OCI-LY1 (cell line): ENCODE results near the gene ENPP3.

Experiments used
- H2AFZ ChIP-seq: fragments of 200-600 bp; sonication (generic), shearing (Covaris generic); 2 replicates; pipeline ENCODE4 v1.6.0; 2014; ENCODE audit warnings: antibody characterized with exemption, mild to moderate bottlenecking, low read length
- H3F3A ChIP-seq: fragments of 200-600 bp; sonication (generic), shearing (Covaris generic); 2 replicates; pipeline ENCODE4 v1.6.0; 2014; ENCODE audit warnings: mild to moderate bottlenecking, antibody characterized with exemption, low read length, moderate library complexity; ENCODE audit not compliant: insufficient read depth
- H3K27ac ChIP-seq: fragments of 200-600 bp; sonication (generic); 2 replicates; pipeline ENCODE4 v1.5.1; 2014; ENCODE audit warnings: low read length, mixed run types, mild to moderate bottlenecking, low read depth; ENCODE audit not compliant: poor library complexity, severe bottlenecking
- H3K27me3 ChIP-seq: fragments of 200-600 bp; sonication (generic); 2 replicates; pipeline ENCODE4 v1.6.0; 2014; ENCODE audit warnings: antibody characterized with exemption, mild to moderate bottlenecking, low read length, moderate library complexity; ENCODE audit not compliant: insufficient read depth
- H3K36me3 ChIP-seq: fragments of 200-600 bp; sonication (generic); 2 replicates; pipeline ENCODE4 v1.6.1; 2014; ENCODE audit warnings: mild to moderate bottlenecking, antibody characterized with exemption, low read length, moderate library complexity, mixed read lengths; ENCODE audit not compliant: insufficient read depth
- H3K4me1 ChIP-seq: fragments of 200-600 bp; sonication (generic); 2 replicates; pipeline ENCODE4 v1.5.1; 2014; ENCODE audit warnings: mild to moderate bottlenecking, low read length, moderate library complexity; ENCODE audit not compliant: insufficient read depth, severe bottlenecking
- H3K4me2 ChIP-seq: fragments of 200-600 bp; sonication (generic), shearing (Covaris generic); 2 replicates; pipeline ENCODE4 v1.6.1; 2014; ENCODE audit warnings: low read length
- H3K4me3 ChIP-seq: fragments of 200-600 bp; sonication (generic); 2 replicates; pipeline ENCODE4 v1.5.1; 2014; ENCODE audit warnings: low read length, low read depth, mild to moderate bottlenecking, mixed read lengths; ENCODE audit not compliant: poor library complexity, severe bottlenecking
- H3K79me2 ChIP-seq: fragments of 200-600 bp; shearing (Covaris generic); 2 replicates; pipeline ENCODE4 v1.6.1; 2016; ENCODE audit warnings: mixed run types, low read length, mixed read lengths; ENCODE audit not compliant: insufficient read depth
- H3K9ac ChIP-seq: fragments of 200-600 bp; sonication (generic), shearing (Covaris generic); 2 replicates; pipeline ENCODE4 v1.6.1; 2014; ENCODE audit warnings: mild to moderate bottlenecking, low read length, mixed read lengths
- H3K9me2 ChIP-seq: fragments of 200-600 bp; sonication (generic), shearing (Covaris generic); 2 replicates; pipeline ENCODE4 v1.6.1; 2014; ENCODE audit warnings: low read depth, mild to moderate bottlenecking, low read length, mixed read lengths
- H3K9me3 ChIP-seq: fragments of 200-600 bp; shearing (Covaris generic); 2 replicates; pipeline ENCODE4 v1.6.1; 2014; ENCODE audit warnings: low read length, mixed read lengths
- H4K20me1 ChIP-seq: fragments of 200-600 bp; sonication (generic), shearing (Covaris generic); 2 replicates; pipeline ENCODE4 v1.6.0; 2016; ENCODE audit warnings: mild to moderate bottlenecking, low read length; ENCODE audit not compliant: insufficient read depth
- EZH2 ChIP-seq: fragments of 200-600 bp; sonication (generic), shearing (Covaris generic); IDR thresholded peaks from 2 replicates; pipeline ENCODE4 v1.8.0; 2017; ENCODE audit warnings: borderline replicate concordance, mixed run types, mild to moderate bottlenecking, antibody characterized with exemption, low read length, moderate library complexity, mixed read lengths
- TF ChIP-seq, protein P1 (sequence below): fragments of 200-600 bp; sonication (generic), shearing (Covaris generic); IDR thresholded peaks from 2 replicates; pipeline ENCODE4 v1.5.1; 2017; ENCODE audit warnings: mild to moderate bottlenecking, antibody characterized with exemption, low read length, moderate library complexity, mixed read lengths

The ENPP3 gene

DNA sequence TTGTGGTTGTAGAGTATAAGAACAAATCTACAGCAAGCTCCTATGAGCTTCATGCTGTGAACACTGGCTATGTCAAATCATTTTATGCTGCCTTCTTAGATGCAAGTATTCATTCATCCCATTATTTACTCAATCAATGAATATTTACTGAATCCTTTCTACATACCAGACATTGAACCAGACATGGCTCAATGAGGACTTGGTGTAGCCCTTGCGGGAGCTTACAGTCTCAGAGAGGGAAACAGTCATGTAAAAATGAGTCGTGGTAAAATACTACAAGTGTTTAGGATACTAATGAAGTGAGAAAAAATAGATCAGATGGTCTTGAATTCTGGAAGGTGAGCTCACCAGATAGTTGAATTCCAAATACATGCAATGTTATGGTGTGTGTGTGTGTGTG is 125.9 kb downstream of the ENPP3 start:
- H3F3A ChIP-seq = no peaks in the 10 kb centered on the region
- no peaks in the 10 kb centered on the region for H3K9me2 ChIP-seq
- TF ChIP-seq, protein P1, sequence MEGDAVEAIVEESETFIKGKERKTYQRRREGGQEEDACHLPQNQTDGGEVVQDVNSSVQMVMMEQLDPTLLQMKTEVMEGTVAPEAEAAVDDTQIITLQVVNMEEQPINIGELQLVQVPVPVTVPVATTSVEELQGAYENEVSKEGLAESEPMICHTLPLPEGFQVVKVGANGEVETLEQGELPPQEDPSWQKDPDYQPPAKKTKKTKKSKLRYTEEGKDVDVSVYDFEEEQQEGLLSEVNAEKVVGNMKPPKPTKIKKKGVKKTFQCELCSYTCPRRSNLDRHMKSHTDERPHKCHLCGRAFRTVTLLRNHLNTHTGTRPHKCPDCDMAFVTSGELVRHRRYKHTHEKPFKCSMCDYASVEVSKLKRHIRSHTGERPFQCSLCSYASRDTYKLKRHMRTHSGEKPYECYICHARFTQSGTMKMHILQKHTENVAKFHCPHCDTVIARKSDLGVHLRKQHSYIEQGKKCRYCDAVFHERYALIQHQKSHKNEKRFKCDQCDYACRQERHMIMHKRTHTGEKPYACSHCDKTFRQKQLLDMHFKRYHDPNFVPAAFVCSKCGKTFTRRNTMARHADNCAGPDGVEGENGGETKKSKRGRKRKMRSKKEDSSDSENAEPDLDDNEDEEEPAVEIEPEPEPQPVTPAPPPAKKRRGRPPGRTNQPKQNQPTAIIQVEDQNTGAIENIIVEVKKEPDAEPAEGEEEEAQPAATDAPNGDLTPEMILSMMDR = no peak
- no peak for TF ChIP-seq EZH2
- no peaks in the 10 kb centered on the region for H3K27me3 ChIP-seq
- H4K20me1 ChIP-seq = no peaks in the 10 kb centered on the region
- H3K4me3 ChIP-seq = no peak overlapping the region
- H3K36me3 ChIP-seq = no peaks in the 10 kb centered on the region
- no peaks in the 10 kb centered on the region for H3K79me2 ChIP-seq
- no peak overlapping the region for H3K4me2 ChIP-seq
- H3K9ac ChIP-seq = no peak overlapping the region
- no peaks in the 10 kb centered on the region for H3K4me1 ChIP-seq
- no peak overlapping the region for H2AFZ ChIP-seq
- H3K9me3 ChIP-seq = no peaks in the 10 kb centered on the region
- H3K27ac ChIP-seq = no peak overlapping the region

DNA sequence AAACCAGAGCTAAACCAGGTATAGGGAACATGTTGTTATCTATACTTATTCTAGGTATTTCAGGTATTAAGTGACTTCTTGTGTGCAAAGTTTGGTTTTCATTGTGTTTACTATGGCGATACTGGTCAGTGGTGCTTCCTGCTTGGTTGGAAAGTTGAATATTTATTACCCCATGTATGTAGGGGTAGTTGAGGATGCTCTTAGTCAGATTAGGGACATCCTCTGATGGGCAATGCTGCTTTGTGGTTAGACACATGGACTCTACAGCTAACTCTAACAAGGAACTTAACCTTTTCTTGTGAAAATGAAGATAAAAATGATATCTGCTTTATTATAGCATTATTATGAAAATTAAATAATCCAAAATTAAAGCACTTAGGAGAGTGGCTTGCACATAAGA is 126.6 kb downstream of the ENPP3 start:
- Histone ChIP-seq H4K20me1 (no peaks in the 10 kb centered on the region), H3K79me2 (no peaks in the 10 kb centered on the region), H3K9me3 (no peaks in the 10 kb centered on the region), H3K27me3 (no peaks in the 10 kb centered on the region), H3K36me3 (no peaks in the 10 kb centered on the region), H3K27ac (no peak overlapping the region), H3K4me3 (no peak overlapping the region), H3K4me1 (no peaks in the 10 kb centered on the region), H3K9ac (no peak overlapping the region), H2AFZ (no peak overlapping the region), H3F3A (no peaks in the 10 kb centered on the region), H3K9me2 (no peaks in the 10 kb centered on the region), H3K4me2 (no peak overlapping the region)
- TF ChIP-seq, protein P1 = no peak
- no peak for TF ChIP-seq EZH2

DNA sequence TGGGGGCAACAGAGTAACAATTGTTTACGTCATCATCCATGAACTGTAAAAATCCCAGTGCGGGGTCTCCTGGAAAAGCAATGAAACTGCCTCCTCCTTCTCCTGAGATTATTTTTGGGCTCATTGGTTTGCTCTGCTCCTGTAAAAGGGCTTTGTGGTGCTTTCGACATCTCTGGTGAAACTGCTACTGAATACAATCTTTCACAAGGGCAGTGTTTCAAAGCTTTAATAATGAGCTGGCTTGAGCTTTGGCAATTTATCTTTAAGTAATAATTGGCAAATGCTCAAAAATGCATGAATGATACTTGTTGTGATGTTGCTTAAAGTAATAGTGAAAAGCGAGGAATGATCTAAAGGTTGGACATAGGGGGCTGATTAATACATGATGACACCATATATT is 127.2 kb downstream of the ENPP3 start:
- Histone ChIP-seq H3K27ac (no peak overlapping the region), H3K4me1 (no peaks in the 10 kb centered on the region)
- TF ChIP-seq, protein P1 = no peak
- TF ChIP-seq EZH2 = no peak

More for the DNA sequence above, 127.2 kb downstream of the ENPP3 start:
- H3K27me3 ChIP-seq = no peaks in the 10 kb centered on the region
- H3K4me3 ChIP-seq = no peak overlapping the region
- H3K79me2 ChIP-seq = no peaks in the 10 kb centered on the region
- H3K9ac ChIP-seq = no peak overlapping the region
- H3F3A ChIP-seq = no peaks in the 10 kb centered on the region
- no peaks in the 10 kb centered on the region for H3K9me2 ChIP-seq
- H4K20me1 ChIP-seq = no peaks in the 10 kb centered on the region
- H3K9me3 ChIP-seq = no peaks in the 10 kb centered on the region
- H3K36me3 ChIP-seq = no peaks in the 10 kb centered on the region
- H2AFZ ChIP-seq = no peak overlapping the region
- no peak overlapping the region for H3K4me2 ChIP-seq
